NCI-H146 treated with DMSO at 0.1 percent for 48 hours (cell line): Measurements from ENCODE around the gene BEX5.
"Not testable (repeated sequence)": the region's sequence is repeated elsewhere in the genome, so short reads cannot be mapped to it uniquely, and the experiment has no call there.

Source experiments
- DNase-seq: peaks from one replicate; lab custom pipeline; 2025; ENCODE audit not compliant: unreplicated experiment; lab: John Stamatoyannopoulos, UW

The BEX5 gene

GRCh38 chrX:102155806-102156179 is at the start of gene BEX5:
TSS of gene BEX5 (minus strand) at chrX:102155977. CDS start at chrX:102154265, 1,712 bp downstream.
- DNase-seq = peak; percentile 79

DNA sequence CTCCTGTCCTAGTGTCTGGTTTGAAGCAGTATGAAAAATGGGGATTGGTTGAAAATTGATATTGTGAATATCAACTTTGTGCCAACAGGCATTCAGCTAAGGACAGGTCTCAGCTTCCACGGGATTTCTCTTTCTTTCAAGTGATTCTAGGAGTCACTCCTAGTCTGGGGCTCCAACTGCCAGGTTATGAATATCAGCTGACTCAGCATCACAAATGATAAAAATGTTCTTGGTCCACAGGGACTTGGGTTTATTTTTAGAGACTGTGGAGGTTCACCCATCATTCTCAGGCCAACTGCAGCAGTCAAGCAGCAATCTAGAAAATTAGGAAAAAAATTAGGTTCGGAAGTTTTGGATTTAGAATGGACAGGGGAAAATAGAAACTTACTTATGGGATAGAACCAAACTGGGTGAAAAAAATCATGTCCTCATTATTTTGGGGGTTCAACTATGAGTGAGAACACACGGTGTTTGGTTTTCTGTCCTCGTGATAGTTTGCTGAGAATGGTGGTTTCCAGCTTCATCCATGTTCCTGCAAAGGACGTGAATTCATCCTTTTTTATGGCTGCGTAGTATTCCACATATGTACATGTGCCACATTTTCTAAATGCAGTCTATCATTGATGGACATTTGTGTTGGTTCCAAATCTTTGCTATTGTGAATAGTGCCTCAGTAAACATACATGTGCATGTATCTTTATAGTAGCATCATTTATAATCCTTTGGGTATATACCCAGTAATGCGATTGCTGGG is 30.4 kb upstream of the BEX5 start:
- no peak for DNase-seq

DNA sequence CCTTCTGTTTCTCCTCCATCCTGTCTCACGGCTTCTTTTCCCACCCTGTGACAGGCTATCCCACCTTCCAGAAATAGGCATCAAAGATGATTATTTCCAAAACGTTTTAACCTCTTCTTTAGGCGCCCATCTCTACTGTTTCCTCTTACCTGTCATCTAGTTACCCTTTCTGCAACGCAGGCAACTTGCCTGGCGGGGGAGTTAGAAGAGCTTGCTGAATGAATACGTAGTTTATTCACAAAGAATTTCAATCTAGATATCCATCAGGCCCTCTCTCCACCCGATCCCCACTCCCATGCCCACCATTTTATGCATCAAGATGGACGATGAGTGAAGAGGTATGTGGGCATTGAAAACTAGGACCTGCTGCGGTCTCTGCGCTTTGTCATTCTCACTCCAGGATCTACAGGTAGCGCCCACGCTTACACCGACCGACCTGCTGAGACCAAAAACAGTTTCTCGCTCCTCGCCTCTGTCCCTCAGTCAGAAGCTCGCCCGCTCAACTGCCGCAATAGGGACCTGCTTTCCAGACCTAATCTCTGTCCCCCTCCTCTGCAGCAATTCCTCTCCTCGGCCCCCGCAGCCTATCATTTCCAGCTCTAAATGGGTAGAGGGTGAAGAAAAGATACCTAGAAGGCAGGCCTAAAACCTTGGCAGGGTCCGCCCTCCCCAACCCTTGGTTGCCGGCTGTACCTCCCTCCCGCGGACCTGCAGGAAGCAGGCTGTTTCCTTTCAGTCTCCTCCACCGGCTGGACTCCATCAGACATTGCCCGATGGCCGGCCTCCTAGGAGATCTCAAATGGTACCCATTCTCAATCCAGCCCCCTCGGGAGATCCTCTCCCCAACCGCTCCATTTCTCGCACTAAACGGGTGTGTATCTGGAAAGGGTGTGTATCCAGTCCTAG is 624 bp downstream of the BEX5 start:
- DNase-seq = no peak

DNA sequence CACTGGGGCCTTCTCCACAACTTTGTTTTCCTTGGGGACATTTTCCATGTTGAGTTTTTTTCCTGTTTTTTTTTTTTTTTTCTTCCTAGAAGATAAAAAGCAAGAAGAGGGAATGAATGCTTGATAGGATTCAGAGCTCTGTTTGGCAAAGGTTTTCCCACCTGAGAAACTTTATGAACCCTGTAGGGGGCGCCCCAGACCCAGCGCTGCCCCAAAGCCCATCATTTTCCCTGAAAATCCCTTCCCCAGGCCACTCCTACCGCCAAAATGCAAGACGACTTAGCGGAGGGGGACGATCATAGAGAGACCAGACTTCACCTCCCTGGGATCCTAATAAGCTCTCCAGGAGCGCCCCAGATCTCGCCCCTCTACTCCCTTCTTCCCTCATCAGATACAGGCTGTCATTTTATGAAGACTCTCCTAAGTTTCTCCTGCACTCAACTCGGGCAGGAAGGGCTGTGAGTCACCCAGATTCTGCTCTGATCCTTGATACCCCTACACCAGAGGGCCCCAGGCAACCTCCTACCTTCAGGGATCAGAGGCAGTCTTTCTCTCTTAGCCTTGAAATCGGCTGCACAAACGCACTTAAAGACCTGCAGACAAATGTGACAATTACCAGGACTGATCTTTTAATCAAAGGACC is 1.4 kb downstream of the BEX5 start:
- no peak for DNase-seq

- DNase-seq = not testable (repeated sequence)
Observed at GRCh38 chrX:102142274-102142673, 13.5 kb downstream of the BEX5 start, which contains the start of gene TCEAL6. TSS of gene TCEAL6 (minus strand) at chrX:102142481.

DNA sequence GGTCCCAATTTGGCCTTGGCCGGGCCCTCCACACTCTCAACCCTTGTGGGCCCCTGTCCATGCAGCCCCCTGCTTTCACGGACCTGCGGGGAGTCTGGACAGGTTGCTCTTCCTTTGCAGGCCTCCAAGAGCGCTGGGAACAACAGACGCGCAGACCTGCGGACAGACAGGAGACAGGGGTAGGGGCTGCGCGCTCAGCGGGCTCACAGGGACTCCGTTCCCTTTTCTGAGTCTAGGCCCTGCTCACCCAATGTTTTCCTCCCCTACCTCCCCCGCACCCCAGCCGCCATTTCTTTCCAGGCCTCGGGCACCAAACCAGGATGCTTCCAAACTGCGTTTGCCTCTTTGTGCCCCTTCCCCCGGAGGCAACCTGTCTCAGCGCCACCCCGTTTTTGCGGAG is 14.1 kb downstream of the BEX5 start:
- not testable (repeated sequence) for DNase-seq

DNA sequence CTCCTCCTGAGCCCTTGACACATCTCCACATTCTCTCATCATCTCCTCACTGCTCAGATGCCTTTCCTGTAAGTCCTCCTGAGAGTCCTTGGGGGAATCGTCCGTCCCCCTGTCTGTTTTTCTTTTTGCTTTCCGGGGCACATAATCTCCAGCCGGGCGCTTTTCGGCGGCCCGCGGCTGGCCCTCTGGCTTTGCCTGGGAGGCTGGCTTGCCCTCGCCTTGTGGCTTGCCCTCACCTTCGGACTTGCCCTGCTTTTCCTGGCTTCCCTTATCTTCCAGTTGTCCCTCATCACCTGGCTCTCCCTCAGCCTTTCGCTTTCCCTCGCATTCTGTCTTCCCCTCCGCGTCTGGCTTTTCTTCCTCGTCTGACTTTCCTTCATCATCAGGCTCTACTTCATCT is 14.9 kb downstream of the BEX5 start:
- not testable (repeated sequence) for DNase-seq

GRCh38 chrX:102138064-102138463 is 17.7 kb downstream of the BEX5 start:
- DNase-seq = no peak

- DNase-seq = no peak
Observed at GRCh38 chrX:102129473-102129872, 26.3 kb downstream of the BEX5 start.

GRCh38 chrX:102126863-102127262 is 28.9 kb downstream of the BEX5 start:
- no peak for DNase-seq

DNA sequence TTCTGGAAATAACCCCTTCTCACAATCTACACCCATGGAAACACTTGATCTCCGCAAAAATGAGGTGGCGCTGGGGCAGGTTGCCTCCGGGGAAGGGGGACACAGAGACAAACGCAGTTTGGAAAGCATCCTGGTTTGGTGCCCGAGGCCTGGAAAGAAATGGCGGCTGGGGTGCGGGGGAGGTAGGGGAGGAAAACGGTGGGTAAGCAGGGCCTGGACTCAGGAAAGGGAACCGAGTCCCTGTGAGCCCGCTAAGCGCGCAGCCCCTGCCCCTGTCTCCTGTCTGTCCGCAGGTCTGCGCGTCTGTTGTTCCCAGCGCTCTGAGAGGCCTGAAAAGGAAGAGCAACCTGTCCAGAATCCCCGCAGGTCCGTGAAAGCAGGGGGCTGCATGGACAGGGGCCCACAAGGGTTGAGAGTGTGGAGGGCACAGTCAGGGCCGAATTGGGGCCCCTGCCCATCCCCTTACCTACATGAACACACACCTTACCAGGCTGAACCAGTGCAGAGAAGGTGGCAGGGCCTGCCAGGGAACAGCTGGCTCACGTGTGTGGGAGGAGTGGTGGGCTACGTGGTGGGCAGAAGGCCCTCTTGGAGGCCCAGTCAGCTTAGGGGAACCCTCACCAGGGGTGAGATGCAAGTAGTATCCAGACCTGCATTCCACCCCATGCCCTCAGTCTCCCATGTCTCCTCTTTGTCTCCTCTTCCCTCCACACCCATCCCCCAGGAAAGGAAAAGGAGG is 29.5 kb downstream of the BEX5 start:
- DNase-seq = not testable (repeated sequence)

- peak; percentile 2 for DNase-seq
Observed at GRCh38 chrX:102125436-102125835, 30.3 kb downstream of the BEX5 start, which contains the start of gene TCEAL2. TSS of gene TCEAL2 (plus strand) at chrX:102125679. CDS start at chrX:102126831, 1,152 bp downstream.

GRCh38 chrX:102125014-102125413 is 30.8 kb downstream of the BEX5 start:
- not testable (repeated sequence) for DNase-seq

DNA sequence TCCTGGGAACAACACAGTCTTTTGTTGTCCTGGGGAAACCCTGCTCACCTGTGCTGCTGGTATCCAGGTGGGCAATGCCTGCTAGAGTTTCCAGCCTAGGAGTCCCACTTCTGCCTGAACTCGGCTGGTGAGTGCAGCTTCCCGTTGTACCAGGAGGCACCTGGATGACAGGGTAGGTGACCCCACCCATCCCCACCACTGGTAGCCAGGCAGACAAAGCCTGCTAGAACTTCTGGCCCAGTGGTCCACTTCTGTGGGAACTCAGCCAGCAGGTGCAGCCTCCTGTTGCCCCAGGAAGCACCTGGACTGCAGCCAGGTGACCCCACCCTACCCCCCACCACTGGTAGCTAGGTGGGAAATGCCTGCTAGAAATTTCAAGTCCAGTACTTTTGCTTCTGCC is 40.0 kb downstream of the BEX5 start:
- no peak for DNase-seq

GRCh38 chrX:102113367-102113766 is 42.4 kb downstream of the BEX5 start:
- DNase-seq = no peak
